ENCODE results near the gene CCDC177. TPM values are rescaled to one million over a fixed set of nuclear protein-coding genes. Genes with fewer than 3 reads are reported as not detected.

CCDC177 gene
- total and polyA plus RNA-seq, 2 of the 8 experiments (the other 6 are each of a cell fraction or from before 2014, with no cell fraction given), result 0.62 to 2.8 TPM

DNA sequence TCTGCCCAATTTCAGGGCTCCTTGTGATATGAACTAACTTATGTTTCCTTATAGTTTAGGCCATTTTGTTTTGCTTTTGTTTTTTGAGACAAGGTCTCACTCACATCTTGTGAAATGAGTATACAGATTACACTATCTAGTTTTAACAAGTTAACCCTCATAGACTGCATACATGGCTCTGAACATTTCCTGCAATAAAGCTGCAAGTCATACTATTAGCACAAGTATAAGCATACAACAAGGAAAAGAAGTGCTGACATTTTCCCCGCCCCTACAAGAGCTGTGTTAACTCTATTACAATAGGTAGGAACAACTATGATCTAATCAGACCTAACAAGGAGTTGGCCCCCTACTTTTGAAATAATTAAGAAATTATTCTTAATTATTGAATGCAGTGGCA is 35.9 kb downstream of the CCDC177 start:
- DNase-seq (ENCODE audit: low read depth in 1 of 2, low spot score in 2 of 2) (no peak), FAIRE-seq (no peak)
- Histone ChIP-seq H2BK5ac (ENCODE audit: low read depth, low read length) (no peak overlapping the region), H3K56ac (replicated peaks; ENCODE audit: insufficient read length, low read depth, low read length) (no peak overlapping the region), H3K4ac (replicated peaks; ENCODE audit: insufficient read length, low read depth, low read length) (no peak overlapping the region), H3K9me3 (ENCODE audit: insufficient read depth in 2 of 2, low read depth in 1 of 2, low read length in 1 of 2) (no peaks in the 10 kb centered on the region), H2BK15ac (ENCODE audit: low read length) (no peak overlapping the region), H3K27ac (ENCODE audit: low read depth, low read length) (no peak overlapping the region), H4K91ac (replicated peaks; ENCODE audit: insufficient read length, low read length) (no peak overlapping the region), H3K23me2 (ENCODE audit: low read depth, low read length) (no peaks in the 10 kb centered on the region), H4K5ac (ENCODE audit: insufficient read length, low read depth, low read length) (no peak overlapping the region), H3K9ac (replicated peaks in 1 of 4; ENCODE audit: extremely low read depth in 1 of 4, low read depth in 3 of 4, low read length in 3 of 4) (no peak overlapping the region), H2AFZ (ENCODE audit: low read length) (no peak overlapping the region), H3K4me1 (replicated peaks in 1 of 4; ENCODE audit: control insufficient read depth in 3 of 4, insufficient read depth in 4 of 4, low read length in 3 of 4) (peaks cover 0 to 2% (median 0%) of the 10 kb centered on the region in 4 experiments; a peak in 1 of 7 replicates), H2BK12ac (ENCODE audit: low read depth, low read length) (no peak overlapping the region), H4K8ac (ENCODE audit: extremely low read depth, insufficient read depth, low read length) (no peak overlapping the region), H3K23ac (ENCODE audit: insufficient read length) (no peak overlapping the region), H3K36me3 (ENCODE audit: control insufficient read depth in 2 of 4, insufficient read depth in 4 of 4, low read length in 3 of 4) (no peaks in the 10 kb centered on the region), H4K20me1 (replicated peaks in 1 of 2; ENCODE audit: control insufficient read depth in 1 of 2, insufficient read depth in 2 of 2, low read length in 2 of 2) (no peaks in the 10 kb centered on the region), H3K4me2 (ENCODE audit: insufficient read depth in 1 of 2, low read depth in 2 of 2, low read length in 2 of 2) (no peak overlapping the region), H3K79me2 (ENCODE audit: control insufficient read depth in 1 of 2, insufficient read depth in 2 of 2, low read length in 2 of 2) (no peaks in the 10 kb centered on the region), H3K14ac (ENCODE audit: insufficient read length) (no peak overlapping the region), H2BK120ac (replicated peaks; ENCODE audit: low read depth, low read length) (no peak overlapping the region), H3K27me3 (replicated peaks in 1 of 4; ENCODE audit: control insufficient read depth in 3 of 4, extremely low read depth in 1 of 4, insufficient read depth in 3 of 4, low read length in 3 of 4) (no peaks in the 10 kb centered on the region; a peak in 2 of 7 replicates), H2BK20ac (ENCODE audit: low read length) (no peak overlapping the region), H3K4me3 (ENCODE audit: extremely low read depth in 1 of 4, insufficient read depth in 2 of 4, low read depth in 3 of 4, low read length in 4 of 4) (no peak overlapping the region), H2AK5ac (ENCODE audit: low read depth, low read length) (no peak overlapping the region), H3K18ac (ENCODE audit: extremely low read depth, low read length) (no peak overlapping the region), H3K79me1 (ENCODE audit: low read depth, low read length) (no peaks in the 10 kb centered on the region)
- WGBS, 2 experiments (ENCODE audit: extremely low coverage in 1 of 2, insufficient coverage in 1 of 2, insufficient read length in 1 of 2, insufficient replicate concordance in 2 of 2, low coverage in 1 of 2, low lambda C conversion rate in 2 of 2, missing lambda C conversion rate in 1 of 2), result 94% methylated on average over 1 of the region's 1 CpG; no CpG with 5 or more reads in 1 of the 2 experiments
- CTCF ChIA-PET (ENCODE audit: partially characterized antibody), result interaction anchor here (1.0 to 7.1 kb wide), 2 partner anchors 34 to 42 kb away, joined by 4 to 79 read pairs; partner anchors contain the start of gene CCDC177
- POLR2A ChIA-PET (ENCODE audit: partially characterized antibody), result interaction anchor here (0.6 kb wide), 1 partner anchor 868 kb away, joined by 4 read pairs; no protein-coding TSS in a partner anchor
- no peak for TF ChIP-seq ASH2L (IDR thresholded peaks at IDR 0.05; ENCODE audit: low read length)
- TF ChIP-seq CBX5 (IDR thresholded peaks at IDR 0.05; ENCODE audit: low read depth, low read length), result no peak
- TF ChIP-seq, protein P1, sequence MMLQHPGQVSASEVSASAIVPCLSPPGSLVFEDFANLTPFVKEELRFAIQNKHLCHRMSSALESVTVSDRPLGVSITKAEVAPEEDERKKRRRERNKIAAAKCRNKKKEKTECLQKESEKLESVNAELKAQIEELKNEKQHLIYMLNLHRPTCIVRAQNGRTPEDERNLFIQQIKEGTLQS (IDR thresholded peaks at IDR 0.05; ENCODE audit: insufficient read depth, low read depth, low read length), result no peak
- no peak for TF ChIP-seq POLR2A (IDR thresholded peaks at IDR 0.05; ENCODE audit: control extremely low read depth in 1 of 2, low read depth in 2 of 2, low read length in 2 of 2)
- TF ChIP-seq KDM5A (IDR thresholded peaks at IDR 0.05; ENCODE audit: low read length), result no peak
- no peak for TF ChIP-seq JUN (IDR thresholded peaks at IDR 0.05; ENCODE audit: low read depth, low read length)
- TF ChIP-seq EZH2 (IDR thresholded peaks at IDR 0.05; ENCODE audit: low read depth, low read length, severe bottlenecking), result no peak
- no peak for TF ChIP-seq TAF1 (IDR thresholded peaks at IDR 0.05; ENCODE audit: low read depth, low read length)
- TF ChIP-seq JUND (IDR thresholded peaks at IDR 0.05; ENCODE audit: low read length), result no peak
- TF ChIP-seq SIRT6 (IDR thresholded peaks at IDR 0.05; ENCODE audit: low read length), result no peak
- no peak for TF ChIP-seq KDM1A (IDR thresholded peaks at IDR 0.05; ENCODE audit: borderline replicate concordance, low read length)
- no peak for TF ChIP-seq SP2 (IDR thresholded peaks at IDR 0.05; ENCODE audit: low read length)
- TF ChIP-seq GTF2F1 (IDR thresholded peaks at IDR 0.05; ENCODE audit: borderline replicate concordance, low read depth, low read length), result no peak
- TF ChIP-seq KDM4A (IDR thresholded peaks at IDR 0.05; ENCODE audit: low read depth, low read length, severe bottlenecking), result no peak
